ENCODE results near the gene NIFK. TPM values are rescaled to one million over a fixed set of nuclear protein-coding genes. Genes with fewer than 3 reads are reported as not detected.
"Not testable (repeated sequence)": the region's sequence is repeated elsewhere in the genome, so short reads cannot be mapped to it uniquely, and the experiment has no call there.

NIFK gene
- total and polyA plus RNA-seq, 2 experiments from 2014 or later: 20.4 to 44.0 TPM

GRCh38 chr2:121696410-121696930 is 40.2 kb downstream of the NIFK start:
- Histone ChIP-seq H3K36me3 (no peaks in the 10 kb centered on the region), H3K4me3 (no peak overlapping the region), H3K4me1 (ENCODE audit: low read depth) (peaks cover 2% of the 10 kb centered on the region), H3K27ac (peak overlapping the region; percentile 43), H3K9me3 (ENCODE audit: low read depth) (no peaks in the 10 kb centered on the region), H3K27me3 (no peaks in the 10 kb centered on the region)
- no peak for DNase-seq (ENCODE audit: low read depth in 1 of 2, low spot score in 1 of 2)
- TF ChIP-seq CTCF (IDR thresholded peaks at IDR 0.05; ENCODE audit: low read depth, low read length): no peak

GRCh38 chr2:121695171-121695451 is 41.6 kb downstream of the NIFK start:
- H3K27me3 ChIP-seq: no peaks in the 10 kb centered on the region
- DNase-seq (ENCODE audit: low read depth in 1 of 2, low spot score in 1 of 2): no peak
- H3K9me3 ChIP-seq (ENCODE audit: low read depth): no peaks in the 10 kb centered on the region
- H3K36me3 ChIP-seq: no peaks in the 10 kb centered on the region
- no peak overlapping the region for H3K27ac ChIP-seq
- no peaks in the 10 kb centered on the region for H3K4me1 ChIP-seq (ENCODE audit: low read depth)
- H3K4me3 ChIP-seq: no peak overlapping the region
- TF ChIP-seq CTCF (IDR thresholded peaks at IDR 0.05; ENCODE audit: low read depth, low read length): no peak

GRCh38 chr2:121694398-121695170 is 42.1 kb downstream of the NIFK start:
- H3K4me1 ChIP-seq (ENCODE audit: low read depth): no peaks in the 10 kb centered on the region
- no peak overlapping the region for H3K4me3 ChIP-seq
- no peak overlapping the region for H3K27ac ChIP-seq
- no peak for TF ChIP-seq CTCF (IDR thresholded peaks at IDR 0.05; ENCODE audit: low read depth, low read length)
- no peaks in the 10 kb centered on the region for H3K9me3 ChIP-seq (ENCODE audit: low read depth)
- H3K27me3 ChIP-seq: no peaks in the 10 kb centered on the region
- no peaks in the 10 kb centered on the region for H3K36me3 ChIP-seq
- no peak for DNase-seq (ENCODE audit: low read depth in 1 of 2, low spot score in 1 of 2)

GRCh38 chr2:121690572-121690971 is 46.1 kb downstream of the NIFK start:
- H3K4me3 ChIP-seq; H3K9me3 ChIP-seq (ENCODE audit: low read depth); H3K27me3 ChIP-seq; DNase-seq (ENCODE audit: low read depth in 1 of 2, low spot score in 1 of 2); H3K4me1 ChIP-seq (ENCODE audit: low read depth); H3K36me3 ChIP-seq; H3K27ac ChIP-seq: not testable (repeated sequence)

GRCh38 chr2:121690095-121690494 is 46.6 kb downstream of the NIFK start:
- no peaks in the 10 kb centered on the region for H3K27me3 ChIP-seq
- no peak overlapping the region for H3K27ac ChIP-seq
- H3K36me3 ChIP-seq: no peaks in the 10 kb centered on the region
- H3K9me3 ChIP-seq (ENCODE audit: low read depth): no peaks in the 10 kb centered on the region
- DNase-seq (ENCODE audit: low read depth in 1 of 2, low spot score in 1 of 2): no peak
- TF ChIP-seq CTCF (IDR thresholded peaks at IDR 0.05; ENCODE audit: low read depth, low read length): no peak
- H3K4me3 ChIP-seq: no peak overlapping the region
- H3K4me1 ChIP-seq (ENCODE audit: low read depth): peaks cover 6% of the 10 kb centered on the region

- no peaks in the 10 kb centered on the region for H3K9me3 ChIP-seq (ENCODE audit: low read depth)
- DNase-seq (ENCODE audit: low read depth in 1 of 2, low spot score in 1 of 2): peak; percentile 19 to 59
- H3K27me3 ChIP-seq: no peaks in the 10 kb centered on the region
- no peak overlapping the region for H3K4me3 ChIP-seq
- peak; percentile 43 for TF ChIP-seq CTCF (IDR thresholded peaks at IDR 0.05; ENCODE audit: low read depth, low read length)
- peaks cover 6% of the 10 kb centered on the region for H3K4me1 ChIP-seq (ENCODE audit: low read depth)
- H3K27ac ChIP-seq: no peak overlapping the region
- no peaks in the 10 kb centered on the region for H3K36me3 ChIP-seq
Observed at GRCh38 chr2:121689356-121689755, 47.3 kb downstream of the NIFK start.
